GM12891 (cell line): Measurements from ENCODE around the gene GOPC.
"Not testable (repeated sequence)": the region's sequence is repeated elsewhere in the genome, so short reads cannot be mapped to it uniquely, and the experiment has no call there.

Source experiments
- DNase-seq: peaks from one replicate; pipeline ENCODE4 v3.0.0; 2011; ENCODE audit warnings: low spot score; ENCODE audit not compliant: insufficient read length
- FAIRE-seq: peaks from 2 replicates; lab custom pipeline; 2011; peaks lifted over from hg19 to GRCh38; lab: Jason Lieb, UNC
- PAX5 ChIP-seq: IDR thresholded peaks from 2 replicates; pipeline ENCODE4 v1.6.1; 2011; ENCODE audit warnings: low read length, moderate library complexity, mild to moderate bottlenecking; ENCODE audit not compliant: insufficient read depth, severe bottlenecking
- POLR2A ChIP-seq: IDR thresholded peaks from 2 replicates; pipeline ENCODE4 v1.6.1; 2011; ENCODE audit warnings: low read depth, low read length, control low read depth
- POLR2AphosphoS5 ChIP-seq: IDR thresholded peaks from 2 replicates; pipeline ENCODE4 v1.6.1; 2011; ENCODE audit warnings: low read depth, low read length, control low read depth
- POU2F2 ChIP-seq: IDR thresholded peaks from 2 replicates; pipeline ENCODE4 v1.6.1; 2011; ENCODE audit warnings: low read depth, mild to moderate bottlenecking, control low read depth, low read length, moderate library complexity
- SPI1 ChIP-seq: IDR thresholded peaks from 2 replicates; pipeline ENCODE4 v1.6.1; 2011; ENCODE audit warnings: low read depth, low read length, control low read depth
- TAF1 ChIP-seq: IDR thresholded peaks from 2 replicates; pipeline ENCODE4 v1.6.1; 2011; ENCODE audit warnings: low read depth, low read length, control low read depth

Gene GOPC

GRCh38 chr6:117520603-117521395, 81.5 kb downstream of the GOPC start:
- FAIRE-seq (no peak), DNase-seq (no peak)
- TF ChIP-seq POLR2AphosphoS5 (no peak), SPI1 (no peak), TAF1 (no peak), PAX5 (no peak), POLR2A (no peak), POU2F2 (no peak)

- FAIRE-seq (no peak), DNase-seq (no peak)
- TF ChIP-seq POLR2AphosphoS5 (no peak), POLR2A (no peak), PAX5 (no peak), SPI1 (no peak), TAF1 (no peak), POU2F2 (no peak)
Measured at GRCh38 chr6:117518870-117519269, 83.4 kb downstream of the GOPC start.

GRCh38 chr6:117517995-117518394, 84.3 kb downstream of the GOPC start:
- FAIRE-seq = not testable (repeated sequence)

GRCh38 chr6:117515326-117515725, 87.0 kb downstream of the GOPC start:
- TF ChIP-seq POU2F2 (no peak), PAX5 (no peak), SPI1 (no peak), POLR2AphosphoS5 (no peak), TAF1 (no peak), POLR2A (no peak)
- DNase-seq = no peak
- FAIRE-seq = no peak

More at GRCh38 chr6:117517995-117518394, 84.3 kb downstream of the GOPC start:
- not testable (repeated sequence) for DNase-seq

- DNase-seq (no peak), FAIRE-seq (no peak)
- TF ChIP-seq PAX5 = no peak
- TF ChIP-seq POLR2AphosphoS5 = no peak
- TF ChIP-seq TAF1 = no peak
- TF ChIP-seq POLR2A = no peak
- TF ChIP-seq SPI1 = no peak
- TF ChIP-seq POU2F2 = no peak
Measured at GRCh38 chr6:117514655-117515054, 87.7 kb downstream of the GOPC start.

GRCh38 chr6:117513778-117514365, 88.4 kb downstream of the GOPC start:
- no peak for DNase-seq
- TF ChIP-seq POLR2AphosphoS5 (no peak), TAF1 (no peak), POLR2A (no peak), SPI1 (no peak), POU2F2 (no peak), PAX5 (no peak)
- FAIRE-seq = no peak

- FAIRE-seq = no peak
Measured at GRCh38 chr6:117512987-117513573, 89.2 kb downstream of the GOPC start.

GRCh38 chr6:117512056-117512828, 90.1 kb downstream of the GOPC start:
- no peak for DNase-seq
- TF ChIP-seq POLR2A (no peak), POU2F2 (no peak), TAF1 (no peak), SPI1 (no peak), PAX5 (no peak), POLR2AphosphoS5 (no peak)
- no peak for FAIRE-seq

More at GRCh38 chr6:117512987-117513573, 89.2 kb downstream of the GOPC start:
- no peak for DNase-seq
- TF ChIP-seq SPI1 (no peak), PAX5 (no peak), POLR2AphosphoS5 (no peak), POLR2A (no peak), POU2F2 (no peak), TAF1 (no peak)
